ENCODE measurements around the gene GTF2H2C.
"Not testable (repeated sequence)": the region's sequence is repeated elsewhere in the genome, so short reads cannot be mapped to it uniquely, and the experiment has no call there.

GRCh38 chr5:69559908-69560330 lies at the start of gene GTF2H2C:
- TF ChIP-seq CTCF (conservative IDR thresholded peaks at IDR 0.05 in 1 of 2, IDR thresholded peaks at IDR 0.05 in 1 of 2; ENCODE audit: extremely low read depth in 1 of 2, insufficient read depth in 1 of 2, low read depth in 1 of 2, low read length in 2 of 2), result peak; percentile 9 to 48
- not testable (repeated sequence) for TF ChIP-seq EZH2 (IDR thresholded peaks at IDR 0.05; ENCODE audit: borderline replicate concordance, low read length)

Measured in mammary epithelial cell (primary cell).